Small intestine (tissue), 7 donors: Measurements from ENCODE around the gene PHF20. TPM values are rescaled to one million over a fixed set of nuclear protein-coding genes. Genes with fewer than 3 reads are reported as not detected.
"Not testable (repeated sequence)": the region's sequence is repeated elsewhere in the genome, so short reads cannot be mapped to it uniquely, and the experiment has no call there.

ENCODE experiments used
- DNase-seq, 2 donors: peaks; one replicate each; pipeline versions ENCODE4 v3.0.0 to v3.0.0-alpha.2; 2013
- FAIRE-seq: peaks from 2 replicates; lab custom pipeline; 2012; peaks lifted over from hg19 to GRCh38; lab: Jason Lieb, UNC
- H3K27ac ChIP-seq, 3 donors: one replicate each; pipeline ENCODE4 v1.5.1; 2013; ENCODE audit warnings: low read length in 2 of 3, mild to moderate bottlenecking in 2 of 3, control low read depth in 1 of 3, inconsistent platforms in 1 of 3, low read depth in 1 of 3, moderate library complexity in 1 of 3
- H3K27me3 ChIP-seq, 3 donors: one replicate each; pipeline ENCODE4 v1.6.1; 2013; ENCODE audit warnings: low read length in 3 of 3, inconsistent platforms in 1 of 3; ENCODE audit not compliant: control insufficient read depth in 3 of 3, insufficient read depth in 3 of 3
- H3K36me3 ChIP-seq, 3 donors: one replicate each; pipeline ENCODE4 v1.6.1; 2013; ENCODE audit warnings: low read length in 3 of 3, inconsistent platforms in 1 of 3, low read depth in 1 of 3, mild to moderate bottlenecking in 1 of 3, moderate library complexity in 1 of 3; ENCODE audit not compliant: control insufficient read depth in 3 of 3, insufficient read depth in 2 of 3
- H3K4me1 ChIP-seq, 3 donors: one replicate each; pipeline ENCODE4 v1.6.1; 2013; ENCODE audit warnings: low read length in 2 of 3, inconsistent platforms in 1 of 3, low read depth in 1 of 3, mild to moderate bottlenecking in 1 of 3, moderate library complexity in 1 of 3; ENCODE audit not compliant: control insufficient read depth in 3 of 3, insufficient read depth in 2 of 3
- H3K4me3 ChIP-seq, 3 donors: one replicate each; pipeline ENCODE4 v1.5.1; 2013; ENCODE audit warnings: low read length in 3 of 3, control low read depth in 1 of 3, inconsistent platforms in 1 of 3, low read depth in 1 of 3, mild to moderate bottlenecking in 1 of 3, moderate library complexity in 1 of 3
- H3K9me3 ChIP-seq, 2 donors: one replicate each; pipeline ENCODE4 v1.6.1; 2013; ENCODE audit warnings: low read depth in 1 of 2, low read length in 1 of 2; ENCODE audit not compliant: control insufficient read depth in 2 of 2, insufficient read depth in 1 of 2
- WGBS, 3 donors: extraction: QIAGEN DNeasy Blood & Tissue Kit; methylation state at CpG; one replicate each; pipeline ENCODE4 v1.1.7; 2013; 5-methylcytosine and 5-hydroxymethylcytosine counted together
- polyA plus RNA-seq, 4 donors: library from polyadenylated mRNA; stranded (reverse) in 3 of 4; unstranded in 1 of 4; fragments of 200-250 nt in 3 of 4; fragments of 120-200 nt in 1 of 4; gene quantifications; one replicate each; pipeline versions ENCODE4 v1.2.1 to v1.2.3, GENCODE V29; 2013
- donor health status: healthy with polysubstance abuse.
- donor health status: control.
- donor health status: control.
- donor health status: Bipolar disorder and iron deficiency.
- donor health status: healthy.

PHF20 gene
- polyA plus RNA-seq, 4 donors, result 9.6 to 23.1 (median 14.9) TPM

DNA sequence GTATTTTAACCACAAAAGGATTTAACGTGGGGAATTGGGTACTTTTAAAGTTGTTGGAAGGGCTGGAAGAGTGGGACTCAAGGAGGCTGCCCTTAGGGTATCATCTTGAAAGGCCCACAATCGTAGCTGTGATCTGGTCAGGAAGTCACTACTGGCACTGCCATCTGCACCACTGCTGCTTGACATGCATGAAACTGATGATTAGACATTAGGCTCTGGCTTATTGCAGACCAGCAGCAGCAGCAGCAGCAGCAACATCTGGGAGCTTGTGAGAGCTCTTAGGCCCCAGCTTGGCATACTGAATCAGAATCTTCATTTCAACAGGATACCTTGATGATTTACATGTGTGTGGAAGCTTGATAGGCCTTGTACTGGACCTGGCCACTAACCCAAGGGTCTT, 68.6 kb downstream of the PHF20 start:
- H3K9me3 ChIP-seq, result peaks cover 0 to 25% of the 10 kb centered on the region in 2 donors
- H3K4me3 ChIP-seq, result no peak overlapping the region
- WGBS, 3 donors, result 75 to 84% (median 83%) methylated on average over 2 of the region's 2 CpGs
- no peak for DNase-seq
- no peak for FAIRE-seq
- peaks cover 0 to 24% (median 7%) of the 10 kb centered on the region in 3 donors for H3K36me3 ChIP-seq
- no peaks in the 10 kb centered on the region for H3K27me3 ChIP-seq
- H3K27ac ChIP-seq, result no peak overlapping the region
- H3K4me1 ChIP-seq, result no peaks in the 10 kb centered on the region

DNA sequence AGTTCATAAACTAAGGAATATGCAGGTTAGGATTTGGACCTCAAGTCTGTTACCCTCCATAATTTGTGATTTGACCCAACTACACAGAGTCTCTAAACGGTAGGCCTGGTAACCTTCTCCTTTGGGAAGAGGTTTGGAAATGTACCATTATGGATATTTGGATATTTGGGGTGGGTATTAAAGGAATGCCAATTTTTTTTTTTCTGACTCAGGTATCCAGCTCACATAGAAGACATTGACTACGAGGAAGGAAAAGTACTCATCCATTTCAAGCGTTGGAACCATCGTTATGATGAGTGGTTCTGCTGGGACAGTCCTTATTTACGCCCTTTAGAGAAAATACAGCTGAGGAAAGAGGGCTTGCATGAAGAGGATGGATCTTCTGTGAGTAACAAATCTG, 70.5 kb downstream of the PHF20 start:
- Histone ChIP-seq H3K27me3 (no peaks in the 10 kb centered on the region), H3K9me3 (peaks cover 0 to 25% of the 10 kb centered on the region in 2 donors), H3K4me3 (no peak overlapping the region), H3K36me3 (peaks cover 2 to 32% (median 10%) of the 10 kb centered on the region in 3 donors), H3K4me1 (no peaks in the 10 kb centered on the region), H3K27ac (no peak overlapping the region)
- 96 to 99% (median 98%) methylated on average over 5 of the region's 5 CpGs for WGBS, 3 donors
- no peak for DNase-seq
- FAIRE-seq, result no peak

DNA sequence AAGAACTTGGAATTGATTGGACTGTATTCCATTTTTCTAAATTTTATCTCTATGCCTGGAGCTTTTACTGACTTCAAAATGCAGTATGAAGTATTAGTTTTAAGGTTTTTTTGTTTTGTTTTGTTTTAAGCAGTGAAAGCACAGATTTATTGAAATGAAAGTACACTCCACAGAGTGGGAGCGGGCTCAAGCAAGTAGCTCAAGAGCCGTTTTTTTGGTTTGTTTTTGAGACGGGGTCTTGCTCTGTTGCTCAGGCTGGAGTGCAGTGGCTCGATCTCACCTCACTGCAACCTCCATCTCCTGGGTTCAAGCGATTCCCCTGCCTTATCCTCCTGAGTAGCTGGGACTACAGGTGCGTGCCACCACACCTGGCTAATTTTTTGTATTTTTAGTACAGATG, 72.1 kb downstream of the PHF20 start:
- Histone ChIP-seq H3K9me3 (peaks cover 0 to 25% of the 10 kb centered on the region in 2 donors), H3K36me3 (peaks cover 2 to 38% (median 10%) of the 10 kb centered on the region in 3 donors)
- H3K27ac ChIP-seq, DNase-seq, H3K4me3 ChIP-seq, H3K4me1 ChIP-seq, FAIRE-seq, H3K27me3 ChIP-seq: not testable (repeated sequence)
- 97 to 99% (median 98%) methylated on average over 6 of the region's 6 CpGs for WGBS, 3 donors

DNA sequence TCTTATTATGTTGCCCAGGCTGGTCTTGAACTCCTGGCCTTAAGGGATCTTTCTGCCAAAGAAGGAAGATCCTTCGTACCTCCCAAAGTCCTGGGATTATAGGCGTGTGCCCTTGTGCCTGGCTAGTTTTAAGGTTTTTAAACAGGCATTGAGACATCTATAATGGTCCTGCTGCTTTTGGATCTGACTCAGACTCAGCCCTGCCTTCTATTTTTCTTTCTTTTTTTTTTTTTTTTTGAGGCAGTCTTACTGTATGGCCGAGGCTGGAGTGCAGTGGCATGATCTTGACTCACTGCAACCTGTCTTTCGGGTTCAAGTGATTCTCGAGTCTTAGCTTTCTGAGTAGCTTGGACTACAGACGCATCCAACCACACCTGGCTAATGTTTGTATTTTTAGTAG, 73.7 kb downstream of the PHF20 start:
- Histone ChIP-seq H3K4me3 (no peak overlapping the region), H3K27me3 (no peaks in the 10 kb centered on the region), H3K27ac (no peak overlapping the region), H3K36me3 (peaks cover 2 to 43% (median 10%) of the 10 kb centered on the region in 3 donors), H3K4me1 (no peaks in the 10 kb centered on the region), H3K9me3 (peaks cover 0 to 25% of the 10 kb centered on the region in 2 donors)
- 91 to 96% (median 94%) methylated on average over 6 of the region's 6 CpGs for WGBS, 3 donors
- DNase-seq (no peak), FAIRE-seq (no peak)

DNA sequence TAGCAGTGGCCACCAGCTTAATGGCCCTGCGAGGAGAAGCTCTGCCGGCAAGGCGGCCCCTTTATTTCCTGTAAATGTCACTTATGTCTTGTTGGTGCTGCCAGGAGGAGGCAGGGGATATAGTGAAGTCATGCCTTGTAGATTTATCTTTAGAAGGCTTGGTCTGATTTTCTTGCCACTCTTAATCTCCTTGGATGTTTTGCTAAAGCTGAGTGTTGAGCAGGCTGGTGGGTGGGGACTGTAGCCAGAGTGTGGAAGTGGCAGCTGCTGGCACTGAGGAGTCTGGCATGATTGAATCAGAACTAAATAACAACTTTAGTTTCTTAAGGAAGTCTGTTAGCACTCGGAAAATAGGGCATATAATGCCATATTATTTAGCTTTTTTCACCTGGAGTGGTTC, 77.9 kb downstream of the PHF20 start:
- H3K27me3 ChIP-seq, result no peaks in the 10 kb centered on the region
- H3K27ac ChIP-seq, result no peak overlapping the region
- H3K4me1 ChIP-seq, result no peaks in the 10 kb centered on the region
- FAIRE-seq, result no peak
- no peak overlapping the region for H3K4me3 ChIP-seq
- 74 to 84% (median 82%) methylated on average over 4 of the region's 4 CpGs for WGBS, 3 donors
- no peaks in the 10 kb centered on the region for H3K9me3 ChIP-seq
- peaks cover 2 to 34% (median 9%) of the 10 kb centered on the region in 3 donors for H3K36me3 ChIP-seq
- no peak for DNase-seq

DNA sequence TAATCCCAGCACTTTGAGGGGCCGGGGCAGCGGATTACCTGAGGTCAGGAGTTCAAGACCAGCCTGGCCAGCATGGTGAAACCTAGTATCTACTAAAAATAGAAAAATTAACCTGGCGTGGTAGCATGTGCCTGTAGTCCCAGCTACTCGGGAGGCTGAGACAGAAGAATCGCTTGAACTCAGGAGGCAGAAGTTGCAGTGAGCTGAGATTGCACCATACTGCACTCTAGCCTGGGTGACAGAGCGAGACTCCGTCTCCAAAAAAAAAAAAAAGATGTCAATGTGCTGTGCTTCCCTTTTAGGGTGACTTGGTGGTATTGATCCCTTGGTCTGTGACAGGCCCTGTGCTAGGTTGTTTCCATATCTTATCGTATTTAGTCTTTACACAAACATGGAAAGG, 79.8 kb downstream of the PHF20 start:
- H3K27me3 ChIP-seq, H3K27ac ChIP-seq, FAIRE-seq, H3K4me1 ChIP-seq, DNase-seq, H3K4me3 ChIP-seq, H3K9me3 ChIP-seq: not testable (repeated sequence)
- H3K36me3 ChIP-seq, result peaks cover 0 to 24% (median 7%) of the 10 kb centered on the region in 3 donors
- WGBS, 3 donors, result 90 to 93% (median 91%) methylated on average over 8 of the region's 8 CpGs

DNA sequence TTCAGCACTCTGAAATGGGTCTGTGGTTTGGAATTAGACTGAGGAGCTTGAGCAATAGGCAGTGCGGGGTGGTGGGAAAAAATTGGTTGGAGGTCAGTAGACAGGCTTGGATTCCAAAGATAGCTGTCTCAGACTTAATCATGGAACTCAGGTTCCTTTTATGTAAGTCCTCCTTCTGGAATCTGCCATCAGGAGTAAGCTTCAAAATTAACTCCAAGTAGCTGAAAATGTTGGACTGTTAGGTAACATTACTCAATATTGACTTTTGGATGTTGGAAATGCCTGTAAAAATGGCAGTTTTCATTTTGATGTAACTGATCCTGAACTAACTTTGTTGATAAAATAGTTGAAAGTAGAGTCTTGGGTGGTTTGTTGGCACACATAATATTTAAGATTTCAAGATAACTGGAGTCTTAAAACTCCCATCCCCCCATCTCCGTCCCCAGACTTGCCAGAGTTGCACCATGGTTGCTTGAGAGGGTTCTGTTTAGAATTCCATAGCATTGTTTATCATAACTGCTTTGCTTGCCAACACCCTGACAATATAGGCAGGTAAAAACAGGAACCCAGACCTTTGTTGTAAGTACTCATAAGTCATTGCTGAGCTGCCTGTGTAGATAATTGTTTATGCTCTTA, 83.0 kb downstream of the PHF20 start:
- H3K36me3 ChIP-seq, result peaks cover 0 to 17% (median 7%) of the 10 kb centered on the region in 3 donors
- no peak overlapping the region for H3K27ac ChIP-seq
- no peaks in the 10 kb centered on the region for H3K9me3 ChIP-seq
- DNase-seq, result no peak
- FAIRE-seq, result no peak
- H3K27me3 ChIP-seq, result no peaks in the 10 kb centered on the region
- peaks cover 0 to 2% (median 0%) of the 10 kb centered on the region in 3 donors for H3K4me1 ChIP-seq
- no peak overlapping the region for H3K4me3 ChIP-seq
- 93 to 100% (median 95%) methylated on average over 2 of the region's 2 CpGs for WGBS, 3 donors

DNA sequence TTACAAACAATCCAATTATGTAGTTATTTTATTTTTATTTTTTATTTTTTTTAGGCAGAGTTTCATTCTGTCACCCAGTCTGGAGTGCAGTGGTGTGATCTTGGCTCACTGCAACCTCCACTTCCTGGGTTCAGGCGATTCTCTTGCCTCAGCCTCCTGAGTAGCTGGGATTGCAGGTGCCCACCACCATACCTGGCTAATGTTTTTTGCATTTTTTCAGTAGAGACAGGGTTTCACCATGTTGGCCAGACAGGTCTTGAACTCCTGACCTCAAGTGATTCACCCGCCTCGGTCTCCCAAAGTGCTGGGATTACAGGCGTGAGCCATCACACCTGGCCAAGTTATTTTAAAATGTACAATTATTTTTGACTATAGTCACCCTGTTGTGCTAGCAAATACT, 83.8 kb downstream of the PHF20 start:
- DNase-seq, H3K9me3 ChIP-seq, H3K27ac ChIP-seq, H3K27me3 ChIP-seq, H3K4me3 ChIP-seq, H3K4me1 ChIP-seq, FAIRE-seq: not testable (repeated sequence)
- H3K36me3 ChIP-seq, result peaks cover 0 to 18% (median 7%) of the 10 kb centered on the region in 3 donors
- WGBS, 3 donors, result 94 to 100% (median 97%) methylated on average over 4 of the region's 4 CpGs
